Measurements from ENCODE around the gene PDGFRB. TPM values are rescaled to one million over a fixed set of nuclear protein-coding genes. Genes with fewer than 3 reads are reported as not detected.

PDGFRB gene
- total RNA-seq, 4 donors from 2014 or later: 171 to 354 (median 217) TPM

DNA sequence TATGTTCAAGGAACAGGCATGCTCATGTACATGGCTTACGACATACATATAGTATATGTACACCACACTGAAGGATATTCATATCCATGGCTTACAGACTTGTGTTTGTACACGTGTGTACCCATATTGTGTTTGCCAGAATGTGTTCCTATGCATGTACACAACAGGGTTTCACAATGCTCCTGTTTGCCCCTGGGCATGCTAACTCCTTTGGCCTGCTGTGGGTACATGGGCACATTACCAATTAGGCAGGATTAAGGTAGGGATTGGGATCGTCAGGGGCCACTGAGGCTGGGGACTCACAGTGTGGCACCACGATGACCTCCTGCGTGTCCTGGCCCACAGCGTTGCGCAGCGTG is 26.2 kb downstream of the PDGFRB start:
- Histone ChIP-seq H3K27ac (peak overlapping the region in 2 of 4 donors; percentile 60 to 97), H3K36me3 (peaks cover 0 to 96% (median 2%) of the 10 kb centered on the region in 3 donors), H3K4me1 (peaks cover 0 to 54% (median 12%) of the 10 kb centered on the region in 4 donors), H3K4me3 (no peak overlapping the region), H3K27me3 (no peaks in the 10 kb centered on the region), H3K9me3 (no peaks in the 10 kb centered on the region)
- no peak for TF ChIP-seq EP300 (IDR thresholded peaks at IDR 0.05)
- TF ChIP-seq, protein P1, sequence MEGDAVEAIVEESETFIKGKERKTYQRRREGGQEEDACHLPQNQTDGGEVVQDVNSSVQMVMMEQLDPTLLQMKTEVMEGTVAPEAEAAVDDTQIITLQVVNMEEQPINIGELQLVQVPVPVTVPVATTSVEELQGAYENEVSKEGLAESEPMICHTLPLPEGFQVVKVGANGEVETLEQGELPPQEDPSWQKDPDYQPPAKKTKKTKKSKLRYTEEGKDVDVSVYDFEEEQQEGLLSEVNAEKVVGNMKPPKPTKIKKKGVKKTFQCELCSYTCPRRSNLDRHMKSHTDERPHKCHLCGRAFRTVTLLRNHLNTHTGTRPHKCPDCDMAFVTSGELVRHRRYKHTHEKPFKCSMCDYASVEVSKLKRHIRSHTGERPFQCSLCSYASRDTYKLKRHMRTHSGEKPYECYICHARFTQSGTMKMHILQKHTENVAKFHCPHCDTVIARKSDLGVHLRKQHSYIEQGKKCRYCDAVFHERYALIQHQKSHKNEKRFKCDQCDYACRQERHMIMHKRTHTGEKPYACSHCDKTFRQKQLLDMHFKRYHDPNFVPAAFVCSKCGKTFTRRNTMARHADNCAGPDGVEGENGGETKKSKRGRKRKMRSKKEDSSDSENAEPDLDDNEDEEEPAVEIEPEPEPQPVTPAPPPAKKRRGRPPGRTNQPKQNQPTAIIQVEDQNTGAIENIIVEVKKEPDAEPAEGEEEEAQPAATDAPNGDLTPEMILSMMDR (IDR thresholded peaks at IDR 0.05): no peak
- no peak for TF ChIP-seq POLR2A (IDR thresholded peaks at IDR 0.05)
- 70 to 74% methylated on average over 4 to 8 of the region's 8 CpGs for WGBS, 2 donors
- DNase-seq (ENCODE audit: low spot score in 2 of 2): no peak

DNA sequence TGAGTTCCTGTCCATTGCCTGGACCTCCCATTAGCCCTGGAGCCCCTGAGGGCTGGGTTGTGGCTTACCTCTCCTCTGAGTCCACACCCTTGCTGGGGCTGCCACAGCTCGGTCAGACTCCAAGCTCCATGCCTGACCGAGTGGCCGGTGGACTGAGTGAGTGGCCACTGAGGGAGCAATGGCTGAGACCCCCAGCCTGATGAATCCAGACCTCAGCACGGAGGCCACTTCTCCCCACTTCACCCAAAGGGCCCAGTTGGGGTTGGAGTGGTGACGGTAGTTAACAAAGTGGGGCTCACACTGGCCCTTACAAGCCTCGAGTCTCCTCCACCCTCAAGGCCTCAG is 28.8 kb downstream of the PDGFRB start:
- Histone ChIP-seq H3K27ac (peak overlapping the region in 1 of 4 donors; percentile 59), H3K4me1 (peaks cover 0 to 44% (median 6%) of the 10 kb centered on the region in 4 donors), H3K4me3 (no peak overlapping the region), H3K9me3 (no peaks in the 10 kb centered on the region), H3K36me3 (peaks cover 2 to 96% (median 13%) of the 10 kb centered on the region in 3 donors), H3K27me3 (no peaks in the 10 kb centered on the region)
- no peak for DNase-seq (ENCODE audit: low spot score in 2 of 2)
- TF ChIP-seq EP300 (IDR thresholded peaks at IDR 0.05): no peak
- no peak for TF ChIP-seq POLR2A (IDR thresholded peaks at IDR 0.05)
- TF ChIP-seq, protein P1 (IDR thresholded peaks at IDR 0.05): no peak
- WGBS, 2 donors: 78 to 87% methylated on average over 4 to 6 of the region's 6 CpGs

DNA sequence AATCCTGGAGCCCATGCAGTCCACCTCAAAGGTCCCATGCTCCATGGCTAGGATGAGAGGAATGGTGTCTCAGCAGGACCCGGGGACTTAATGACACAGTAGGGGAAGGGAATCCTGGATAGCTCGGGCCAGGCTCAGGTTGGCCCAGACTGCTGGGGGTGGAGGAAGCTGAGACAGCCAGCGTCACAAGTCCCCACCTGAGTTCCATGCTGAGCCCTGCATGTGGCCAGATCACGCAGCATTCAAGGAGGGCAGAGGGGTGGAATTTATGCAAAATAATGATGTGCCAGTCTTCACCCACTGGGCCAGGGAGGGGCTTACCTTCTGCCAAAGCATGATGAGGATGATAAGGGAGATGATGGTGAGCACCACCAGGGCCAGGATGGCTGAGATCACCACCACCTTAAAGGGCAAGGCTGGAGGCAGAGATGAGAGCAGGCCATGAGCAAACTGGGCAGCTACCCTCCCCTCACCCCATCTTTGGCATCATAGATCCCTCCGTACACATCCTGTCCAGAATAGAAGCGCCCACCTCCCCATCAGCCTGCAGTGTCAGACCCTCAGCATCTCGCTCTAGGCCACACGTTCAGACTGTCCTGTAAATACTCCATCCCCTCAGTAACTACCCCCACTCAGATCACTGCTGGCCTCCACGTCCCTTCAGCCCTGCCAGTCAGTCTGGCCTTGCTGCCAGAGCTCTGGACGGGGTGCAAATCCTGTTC is 29.3 kb downstream of the PDGFRB start:
- WGBS, 2 donors: 86 to 90% methylated on average over 10 of the region's 10 CpGs
- Histone ChIP-seq H3K4me1 (peaks cover 0 to 38% (median 4%) of the 10 kb centered on the region in 4 donors), H3K4me3 (no peak overlapping the region), H3K36me3 (peaks cover 2 to 96% (median 13%) of the 10 kb centered on the region in 3 donors), H3K27ac (peak overlapping the region in 1 of 4 donors; percentile 59), H3K9me3 (no peaks in the 10 kb centered on the region), H3K27me3 (no peaks in the 10 kb centered on the region)
- DNase-seq (ENCODE audit: low spot score in 2 of 2): no peak
- TF ChIP-seq EP300 (IDR thresholded peaks at IDR 0.05) (no peak), POLR2A (IDR thresholded peaks at IDR 0.05) (no peak)
- TF ChIP-seq, protein P1 (IDR thresholded peaks at IDR 0.05): no peak

DNA sequence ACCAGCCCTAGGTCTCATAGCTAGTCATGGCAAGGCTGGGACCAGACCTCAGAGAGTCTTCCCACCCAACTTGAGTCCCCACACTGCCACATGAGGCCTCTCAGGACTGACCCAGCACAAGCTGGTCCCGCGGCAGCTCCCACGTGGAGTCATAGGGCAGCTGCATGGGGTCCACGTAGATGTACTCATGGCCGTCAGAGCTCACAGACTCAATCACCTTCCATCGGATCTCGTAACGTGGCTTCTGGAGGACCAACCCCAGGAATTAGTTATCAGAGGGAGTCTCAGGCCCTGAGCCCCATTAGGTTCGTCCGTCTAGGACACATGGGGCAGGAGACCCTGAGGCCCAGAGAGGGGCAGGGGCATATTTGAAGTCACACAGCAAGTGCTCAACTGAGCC is 30.3 kb downstream of the PDGFRB start:
- peaks cover 2 to 98% (median 13%) of the 10 kb centered on the region in 3 donors for H3K36me3 ChIP-seq
- DNase-seq (ENCODE audit: low spot score in 2 of 2): no peak
- H3K27ac ChIP-seq: peak overlapping the region in 2 of 4 donors; percentile 41 to 42
- no peaks in the 10 kb centered on the region for H3K9me3 ChIP-seq
- H3K27me3 ChIP-seq: no peaks in the 10 kb centered on the region
- peaks cover 0 to 33% (median 4%) of the 10 kb centered on the region in 4 donors for H3K4me1 ChIP-seq
- no peak for TF ChIP-seq POLR2A (IDR thresholded peaks at IDR 0.05)
- TF ChIP-seq, protein P1 (IDR thresholded peaks at IDR 0.05): no peak
- no peak for TF ChIP-seq EP300 (IDR thresholded peaks at IDR 0.05)
- WGBS, 2 donors: 86 to 91% methylated on average over 4 to 10 of the region's 10 CpGs
- no peak overlapping the region for H3K4me3 ChIP-seq

DNA sequence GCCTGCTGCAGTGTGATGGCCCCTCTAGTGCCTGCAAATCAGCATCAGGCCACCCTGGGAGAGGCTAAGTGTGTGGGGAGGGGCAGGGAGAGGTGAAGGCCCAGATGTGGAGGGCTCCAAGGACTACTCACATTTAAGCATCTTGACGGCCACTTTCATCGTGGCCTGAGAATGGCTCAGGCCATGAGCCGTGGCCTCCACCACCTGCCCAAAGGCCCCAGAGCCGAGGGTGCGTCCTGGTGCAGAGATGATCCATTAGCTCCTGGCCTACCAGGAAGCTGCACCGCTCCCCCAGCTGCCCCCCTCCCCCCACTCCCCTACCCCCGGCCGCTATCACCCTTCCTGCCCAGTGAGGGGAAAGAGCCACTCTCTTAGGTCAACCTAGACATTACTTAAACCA is 31.0 kb downstream of the PDGFRB start:
- Histone ChIP-seq H3K4me3 (no peak overlapping the region), H3K9me3 (no peaks in the 10 kb centered on the region), H3K27ac (peak overlapping the region in 1 of 4 donors; percentile 44), H3K4me1 (peaks cover 0 to 25% (median under 1%) of the 10 kb centered on the region in 4 donors), H3K27me3 (no peaks in the 10 kb centered on the region), H3K36me3 (peaks cover 2 to 98% (median 13%) of the 10 kb centered on the region in 3 donors)
- 77 to 78% methylated on average over 8 of the region's 8 CpGs for WGBS, 2 donors
- TF ChIP-seq POLR2A (IDR thresholded peaks at IDR 0.05): no peak
- TF ChIP-seq EP300 (IDR thresholded peaks at IDR 0.05): no peak
- TF ChIP-seq, protein P1 (IDR thresholded peaks at IDR 0.05): no peak
- no peak for DNase-seq (ENCODE audit: low spot score in 2 of 2)
